Bronchial epithelial cell (primary cell): ENCODE results near the gene PCSK2. TPM values are rescaled to one million over a fixed set of nuclear protein-coding genes. Genes with fewer than 3 reads are reported as not detected.
A peak's percentile ranks its signal among the peaks of the same experiment; 100 is the strongest.

ENCODE experiments used
- DNase-seq: peaks from one replicate; pipeline ENCODE4 v3.0.0-alpha.2; 2010; ENCODE audit warnings: low read depth
- FAIRE-seq: peaks from 2 replicates; lab custom pipeline; 2011; peaks lifted over from hg19 to GRCh38; lab: Jason Lieb, UNC
- H3K27me3 ChIP-seq: 2 replicates; pipeline ENCODE4 v1.5.1; 2011; ENCODE audit warnings: low read length; ENCODE audit not compliant: control insufficient read depth, insufficient read depth
- H3K36me3 ChIP-seq: 2 replicates; pipeline ENCODE4 v1.5.1; 2011; ENCODE audit warnings: low read length; ENCODE audit not compliant: control insufficient read depth, insufficient read depth
- H3K4me3 ChIP-seq: 2 replicates; pipeline ENCODE4 v1.5.1; 2011; ENCODE audit warnings: mild to moderate bottlenecking, low read depth, low read length, control low read depth
- CTCF ChIP-seq: IDR thresholded peaks from 2 replicates; pipeline ENCODE4 v1.5.1; 2011; ENCODE audit warnings: mild to moderate bottlenecking, moderate library complexity, low read length, control low read depth, inconsistent platforms; ENCODE audit not compliant: insufficient read depth, severe bottlenecking
- total RNA-seq: library from RNA; depleted of rRNA; stranded (reverse); fragments of >200 nt; gene quantifications from 2 replicates; pipeline ENCODE4 v1.2.1, GENCODE V29; 2014

Gene PCSK2
- total RNA-seq, 1 donor from 2014 or later, result not detected

GRCh38 chr20:17326096-17326495 lies 99.3 kb downstream of the PCSK2 start:
- Histone ChIP-seq H3K4me3 (no peak overlapping the region), H3K36me3 (no peaks in the 10 kb centered on the region), H3K27me3 (peaks cover 2% of the 10 kb centered on the region)
- FAIRE-seq (no peak), DNase-seq (no peak)
- TF ChIP-seq CTCF, result no peak

- FAIRE-seq (no peak), DNase-seq (no peak)
- Histone ChIP-seq H3K4me3 (no peak overlapping the region), H3K27me3 (peaks cover 2% of the 10 kb centered on the region), H3K36me3 (no peaks in the 10 kb centered on the region)
- no peak for TF ChIP-seq CTCF
Measured at GRCh38 chr20:17327185-17328148, 100.6 kb downstream of the PCSK2 start.

GRCh38 chr20:17334932-17335331 lies 108.1 kb downstream of the PCSK2 start:
- TF ChIP-seq CTCF, result no peak
- Histone ChIP-seq H3K36me3 (no peaks in the 10 kb centered on the region), H3K27me3 (no peaks in the 10 kb centered on the region), H3K4me3 (no peak overlapping the region)
- FAIRE-seq (no peak), DNase-seq (no peak)

GRCh38 chr20:17339000-17339399 lies 112.2 kb downstream of the PCSK2 start:
- TF ChIP-seq CTCF, result no peak
- FAIRE-seq, result peak; percentile 32
- H3K36me3 ChIP-seq, result no peaks in the 10 kb centered on the region
- no peaks in the 10 kb centered on the region for H3K27me3 ChIP-seq
- no peak for DNase-seq
- no peak overlapping the region for H3K4me3 ChIP-seq

GRCh38 chr20:17343091-17343490 lies 116.3 kb downstream of the PCSK2 start:
- Histone ChIP-seq H3K27me3 (no peaks in the 10 kb centered on the region), H3K4me3 (no peak overlapping the region), H3K36me3 (no peaks in the 10 kb centered on the region)
- no peak for DNase-seq
- no peak for TF ChIP-seq CTCF
- no peak for FAIRE-seq
